ENCODE results near the gene BCAN.

GRCh38 chr1:156644640-156645039 is 2.7 kb downstream of the BCAN start:
- no peak for TF ChIP-seq SP1 (IDR thresholded peaks at IDR 0.05)
- TF ChIP-seq PKNOX1 (IDR thresholded peaks at IDR 0.05), result no peak
